Measurements from ENCODE around the gene FRRS1L.

DNA sequence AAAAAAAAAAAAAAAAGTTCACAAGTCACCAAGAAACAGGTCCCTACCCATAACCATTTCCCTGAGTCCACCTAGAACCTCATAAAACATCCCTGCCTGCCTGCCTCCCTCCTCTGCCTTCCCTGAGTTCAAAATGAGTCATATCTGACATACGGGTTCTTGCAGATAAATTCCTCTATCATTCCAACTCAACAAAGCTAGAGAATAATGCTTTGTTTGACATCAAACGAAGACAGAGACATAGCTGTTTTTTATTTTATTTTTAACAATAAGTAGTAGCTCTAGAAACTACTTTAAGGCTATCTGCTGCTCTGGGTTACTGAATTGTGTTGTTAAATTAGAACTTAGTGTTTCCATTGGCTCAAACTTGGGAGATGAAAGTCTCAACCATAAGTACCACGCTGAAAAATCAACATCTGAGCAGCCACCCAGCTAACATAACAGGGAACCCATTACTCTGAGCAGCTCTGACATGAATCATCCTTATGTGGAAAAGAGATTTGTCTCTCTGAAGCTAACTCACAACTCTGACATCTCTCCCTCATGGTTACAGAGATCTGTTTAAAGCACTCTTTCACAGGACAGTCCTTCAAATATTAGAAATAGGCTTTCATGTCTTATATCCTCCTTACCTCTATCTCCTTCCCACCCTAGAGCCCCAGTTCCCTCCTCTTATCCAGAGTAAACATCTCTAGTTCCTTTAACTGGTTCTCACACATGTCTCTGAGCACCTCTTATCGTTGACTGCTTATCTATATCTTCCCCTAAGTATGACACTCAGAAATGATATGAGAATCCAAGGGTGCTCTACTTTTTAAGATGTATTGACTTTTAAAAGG is 59.4 kb downstream of the FRRS1L start:
- TF ChIP-seq EZH2 (optimal IDR thresholded peaks at IDR 0.05; ENCODE audit: low read depth, low read length) (no peak), EZH2phosphoT487 (IDR thresholded peaks at IDR 0.05; ENCODE audit: low read length) (no peak)
- TF ChIP-seq, protein P1, sequence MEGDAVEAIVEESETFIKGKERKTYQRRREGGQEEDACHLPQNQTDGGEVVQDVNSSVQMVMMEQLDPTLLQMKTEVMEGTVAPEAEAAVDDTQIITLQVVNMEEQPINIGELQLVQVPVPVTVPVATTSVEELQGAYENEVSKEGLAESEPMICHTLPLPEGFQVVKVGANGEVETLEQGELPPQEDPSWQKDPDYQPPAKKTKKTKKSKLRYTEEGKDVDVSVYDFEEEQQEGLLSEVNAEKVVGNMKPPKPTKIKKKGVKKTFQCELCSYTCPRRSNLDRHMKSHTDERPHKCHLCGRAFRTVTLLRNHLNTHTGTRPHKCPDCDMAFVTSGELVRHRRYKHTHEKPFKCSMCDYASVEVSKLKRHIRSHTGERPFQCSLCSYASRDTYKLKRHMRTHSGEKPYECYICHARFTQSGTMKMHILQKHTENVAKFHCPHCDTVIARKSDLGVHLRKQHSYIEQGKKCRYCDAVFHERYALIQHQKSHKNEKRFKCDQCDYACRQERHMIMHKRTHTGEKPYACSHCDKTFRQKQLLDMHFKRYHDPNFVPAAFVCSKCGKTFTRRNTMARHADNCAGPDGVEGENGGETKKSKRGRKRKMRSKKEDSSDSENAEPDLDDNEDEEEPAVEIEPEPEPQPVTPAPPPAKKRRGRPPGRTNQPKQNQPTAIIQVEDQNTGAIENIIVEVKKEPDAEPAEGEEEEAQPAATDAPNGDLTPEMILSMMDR (IDR thresholded peaks at IDR 0.05; ENCODE audit: low read length): no peak

Measured in MM.1S (cell line).